ENCODE data around the gene VPS13C.

VPS13C gene, protein sequence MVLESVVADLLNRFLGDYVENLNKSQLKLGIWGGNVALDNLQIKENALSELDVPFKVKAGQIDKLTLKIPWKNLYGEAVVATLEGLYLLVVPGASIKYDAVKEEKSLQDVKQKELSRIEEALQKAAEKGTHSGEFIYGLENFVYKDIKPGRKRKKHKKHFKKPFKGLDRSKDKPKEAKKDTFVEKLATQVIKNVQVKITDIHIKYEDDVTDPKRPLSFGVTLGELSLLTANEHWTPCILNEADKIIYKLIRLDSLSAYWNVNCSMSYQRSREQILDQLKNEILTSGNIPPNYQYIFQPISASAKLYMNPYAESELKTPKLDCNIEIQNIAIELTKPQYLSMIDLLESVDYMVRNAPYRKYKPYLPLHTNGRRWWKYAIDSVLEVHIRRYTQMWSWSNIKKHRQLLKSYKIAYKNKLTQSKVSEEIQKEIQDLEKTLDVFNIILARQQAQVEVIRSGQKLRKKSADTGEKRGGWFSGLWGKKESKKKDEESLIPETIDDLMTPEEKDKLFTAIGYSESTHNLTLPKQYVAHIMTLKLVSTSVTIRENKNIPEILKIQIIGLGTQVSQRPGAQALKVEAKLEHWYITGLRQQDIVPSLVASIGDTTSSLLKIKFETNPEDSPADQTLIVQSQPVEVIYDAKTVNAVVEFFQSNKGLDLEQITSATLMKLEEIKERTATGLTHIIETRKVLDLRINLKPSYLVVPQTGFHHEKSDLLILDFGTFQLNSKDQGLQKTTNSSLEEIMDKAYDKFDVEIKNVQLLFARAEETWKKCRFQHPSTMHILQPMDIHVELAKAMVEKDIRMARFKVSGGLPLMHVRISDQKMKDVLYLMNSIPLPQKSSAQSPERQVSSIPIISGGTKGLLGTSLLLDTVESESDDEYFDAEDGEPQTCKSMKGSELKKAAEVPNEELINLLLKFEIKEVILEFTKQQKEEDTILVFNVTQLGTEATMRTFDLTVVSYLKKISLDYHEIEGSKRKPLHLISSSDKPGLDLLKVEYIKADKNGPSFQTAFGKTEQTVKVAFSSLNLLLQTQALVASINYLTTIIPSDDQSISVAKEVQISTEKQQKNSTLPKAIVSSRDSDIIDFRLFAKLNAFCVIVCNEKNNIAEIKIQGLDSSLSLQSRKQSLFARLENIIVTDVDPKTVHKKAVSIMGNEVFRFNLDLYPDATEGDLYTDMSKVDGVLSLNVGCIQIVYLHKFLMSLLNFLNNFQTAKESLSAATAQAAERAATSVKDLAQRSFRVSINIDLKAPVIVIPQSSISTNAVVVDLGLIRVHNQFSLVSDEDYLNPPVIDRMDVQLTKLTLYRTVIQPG (N-terminal part only)

DNA sequence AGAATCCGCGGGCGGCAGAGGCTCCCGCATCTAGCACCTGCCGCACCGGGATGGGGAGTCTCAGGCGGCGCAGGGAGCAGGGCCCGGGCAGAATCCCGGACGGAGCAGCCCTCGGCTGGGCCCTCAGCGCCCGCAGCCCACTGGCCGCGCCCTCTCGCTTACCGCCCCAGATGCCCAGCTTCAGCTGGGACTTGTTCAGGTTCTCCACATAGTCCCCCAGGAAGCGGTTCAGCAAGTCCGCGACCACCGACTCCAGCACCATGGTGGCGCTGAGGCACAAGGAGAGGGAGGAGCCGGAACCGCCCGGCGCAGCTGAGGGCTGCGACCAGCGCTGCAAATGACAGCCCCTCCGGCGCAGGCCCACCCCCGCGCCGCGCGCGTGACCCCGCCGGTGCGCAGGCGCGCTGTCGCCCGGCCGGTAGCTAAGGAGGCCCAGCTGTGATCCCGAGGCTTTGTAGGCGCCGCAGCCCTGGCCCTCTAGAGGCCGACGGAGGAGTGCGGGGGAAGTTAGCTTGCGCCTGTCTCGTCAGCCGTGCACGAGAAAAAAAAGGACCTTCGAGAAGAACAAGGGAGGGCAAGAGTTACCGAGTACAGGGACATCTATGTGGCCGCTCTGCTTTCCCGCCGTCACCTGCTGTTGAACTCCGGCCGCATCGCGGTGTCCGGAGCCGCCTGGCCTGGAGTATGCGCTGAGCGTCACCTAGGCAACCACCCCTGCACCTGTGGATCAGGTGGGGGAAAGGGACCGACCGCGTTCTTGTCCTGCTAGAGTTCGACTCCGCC, at the start of gene VPS13C:
Gene VPS13C (minus strand): TSS at position 335 of the 783 bp plus-strand sequence. CDS start 73 bp downstream, at position 262.
- H3K27ac ChIP-seq, result no peak within 1 kb of the TSS
- TF ChIP-seq POLR2AphosphoS5 (IDR thresholded peaks at IDR 0.05; ENCODE audit: borderline replicate concordance, low read depth, low read length), result peak; percentile 66
- TF ChIP-seq FOXP2 (optimal IDR thresholded peaks at IDR 0.05; ENCODE audit: control extremely low read depth, extremely low read length, insufficient read depth), result no peak

DNA sequence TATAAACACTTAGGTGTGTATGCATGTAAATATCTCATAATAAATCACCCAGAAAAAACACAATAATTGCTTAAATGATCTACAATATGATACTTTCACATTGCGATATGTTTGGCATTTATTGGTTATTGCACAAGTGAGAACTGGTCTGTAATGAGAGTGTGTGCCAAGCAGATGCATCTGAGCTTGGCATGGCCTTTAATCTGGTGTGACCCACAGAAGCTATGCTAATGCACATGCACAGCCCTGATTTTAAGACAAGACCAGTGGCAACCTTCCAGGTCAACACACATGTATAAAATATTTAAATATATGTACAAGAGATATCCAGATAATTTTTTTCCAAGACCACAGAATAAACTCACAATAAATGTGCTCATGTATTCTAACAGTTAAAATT, 49.2 kb upstream of the VPS13C start:
- Histone ChIP-seq H3K4me3 (no peak overlapping the region), H3K9ac (ENCODE audit: insufficient read length) (no peak overlapping the region), H3K27ac (no peak overlapping the region), H3K9me3 (ENCODE audit: low read depth, low read length) (no peaks in the 10 kb centered on the region), H3K36me3 (ENCODE audit: insufficient read depth, low read length) (no peaks in the 10 kb centered on the region)
- TF ChIP-seq POLR2AphosphoS5 (IDR thresholded peaks at IDR 0.05; ENCODE audit: borderline replicate concordance, low read depth, low read length) (no peak), FOXP2 (optimal IDR thresholded peaks at IDR 0.05; ENCODE audit: control extremely low read depth, extremely low read length, insufficient read depth) (no peak), EZH2 (IDR thresholded peaks at IDR 0.05) (no peak)
- no peak for DNase-seq (ENCODE audit: low read depth, low spot score)

More for the DNA sequence above, at the start of gene VPS13C:
- Histone ChIP-seq H3K9ac (ENCODE audit: insufficient read length) (peak within 1 kb of the TSS; percentile 69), H3K36me3 (ENCODE audit: insufficient read depth, low read length) (no peaks in the 10 kb centered on the region), H3K9me3 (ENCODE audit: low read depth, low read length) (no peaks in the 10 kb centered on the region), H3K4me3 (peak within 1 kb of the TSS; percentile 92)
- DNase-seq (ENCODE audit: low read depth, low spot score), result no peak

DNA sequence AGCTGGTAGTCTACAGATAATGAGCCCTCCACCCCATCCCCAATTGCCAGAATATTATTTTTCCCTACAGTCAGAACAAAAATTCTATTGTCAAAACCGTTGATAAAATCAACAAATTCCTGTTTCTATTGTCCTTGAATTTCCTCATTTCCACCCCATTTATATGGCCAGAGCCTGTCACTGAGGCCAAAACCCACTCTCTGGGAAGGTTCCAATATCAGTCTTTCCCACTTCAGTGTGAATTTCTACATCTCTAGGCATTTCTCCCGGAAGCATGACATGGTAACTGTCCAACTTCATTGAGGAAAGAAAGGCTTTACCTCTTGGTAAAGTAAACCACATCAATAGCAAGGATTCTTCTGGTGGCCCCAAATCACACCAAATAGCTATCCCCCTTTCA, 48.2 kb upstream of the VPS13C start:
- Histone ChIP-seq H3K9ac (ENCODE audit: insufficient read length) (no peak overlapping the region), H3K9me3 (ENCODE audit: low read depth, low read length) (no peaks in the 10 kb centered on the region), H3K36me3 (ENCODE audit: insufficient read depth, low read length) (no peaks in the 10 kb centered on the region), H3K4me3 (no peak overlapping the region), H3K27ac (no peak overlapping the region)
- TF ChIP-seq POLR2AphosphoS5 (IDR thresholded peaks at IDR 0.05; ENCODE audit: borderline replicate concordance, low read depth, low read length) (no peak), EZH2 (IDR thresholded peaks at IDR 0.05) (no peak), FOXP2 (optimal IDR thresholded peaks at IDR 0.05; ENCODE audit: control extremely low read depth, extremely low read length, insufficient read depth) (no peak)
- no peak for DNase-seq (ENCODE audit: low read depth, low spot score)

DNA sequence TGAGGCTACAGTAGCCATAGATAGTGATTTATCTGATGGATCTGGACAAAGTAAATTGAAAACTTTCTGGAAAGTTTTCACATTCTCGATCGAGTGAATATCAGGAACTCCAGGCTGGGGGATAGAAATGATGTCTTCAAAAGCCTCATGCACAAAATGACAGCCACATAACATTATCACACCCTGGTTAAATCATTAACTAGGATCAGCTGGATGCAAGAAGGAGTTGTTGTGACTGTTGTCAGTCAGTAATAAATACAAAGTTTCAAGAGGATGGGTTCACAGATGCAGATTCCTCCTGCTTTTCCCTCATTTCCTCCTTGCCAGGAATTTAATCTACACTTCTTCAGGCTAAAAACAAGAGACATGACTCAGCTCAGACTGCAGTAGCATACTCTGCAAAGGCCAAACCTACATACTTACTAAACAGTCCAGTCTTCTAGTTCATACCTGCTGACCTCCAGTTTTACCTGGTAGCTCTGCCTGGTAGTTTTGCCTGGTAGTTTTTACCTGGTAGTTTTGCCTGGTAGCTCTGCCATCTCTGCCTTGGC, 47.4 kb upstream of the VPS13C start:
- no peak overlapping the region for H3K4me3 ChIP-seq
- no peak overlapping the region for H3K27ac ChIP-seq
- DNase-seq (ENCODE audit: low read depth, low spot score), result no peak
- H3K9me3 ChIP-seq (ENCODE audit: low read depth, low read length), result no peaks in the 10 kb centered on the region
- no peaks in the 10 kb centered on the region for H3K36me3 ChIP-seq (ENCODE audit: insufficient read depth, low read length)
- TF ChIP-seq FOXP2 (optimal IDR thresholded peaks at IDR 0.05; ENCODE audit: control extremely low read depth, extremely low read length, insufficient read depth) (no peak), EZH2 (IDR thresholded peaks at IDR 0.05) (no peak), POLR2AphosphoS5 (IDR thresholded peaks at IDR 0.05; ENCODE audit: borderline replicate concordance, low read depth, low read length) (no peak)
- no peak overlapping the region for H3K9ac ChIP-seq (ENCODE audit: insufficient read length)

DNA sequence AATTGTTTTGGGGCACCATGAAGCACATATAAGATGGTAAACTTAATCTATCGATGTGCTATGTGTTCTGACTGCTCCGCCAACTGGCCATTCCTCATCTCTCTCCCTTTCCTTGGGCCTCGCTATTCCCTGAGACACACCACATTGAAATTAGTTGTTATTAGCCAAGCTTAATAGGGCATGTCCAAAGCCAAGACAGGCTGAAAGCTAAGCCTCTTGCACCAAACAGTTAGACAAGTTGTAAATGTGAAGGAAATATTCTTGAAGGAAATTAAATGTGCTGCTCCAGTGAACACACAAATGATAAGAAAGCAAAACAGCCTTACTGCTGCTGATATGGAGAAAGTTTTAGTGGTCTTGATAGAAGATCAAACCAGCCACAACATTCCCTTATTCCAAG, 45.8 kb upstream of the VPS13C start:
- no peak for TF ChIP-seq FOXP2 (optimal IDR thresholded peaks at IDR 0.05; ENCODE audit: control extremely low read depth, extremely low read length, insufficient read depth)
- TF ChIP-seq POLR2AphosphoS5 (IDR thresholded peaks at IDR 0.05; ENCODE audit: borderline replicate concordance, low read depth, low read length), result no peak
- no peak for TF ChIP-seq EZH2 (IDR thresholded peaks at IDR 0.05)
- DNase-seq (ENCODE audit: low read depth, low spot score), result no peak
- no peak overlapping the region for H3K4me3 ChIP-seq
- H3K27ac ChIP-seq, result no peak overlapping the region
- no peaks in the 10 kb centered on the region for H3K36me3 ChIP-seq (ENCODE audit: insufficient read depth, low read length)
- no peak overlapping the region for H3K9ac ChIP-seq (ENCODE audit: insufficient read length)
- no peaks in the 10 kb centered on the region for H3K9me3 ChIP-seq (ENCODE audit: low read depth, low read length)

DNA sequence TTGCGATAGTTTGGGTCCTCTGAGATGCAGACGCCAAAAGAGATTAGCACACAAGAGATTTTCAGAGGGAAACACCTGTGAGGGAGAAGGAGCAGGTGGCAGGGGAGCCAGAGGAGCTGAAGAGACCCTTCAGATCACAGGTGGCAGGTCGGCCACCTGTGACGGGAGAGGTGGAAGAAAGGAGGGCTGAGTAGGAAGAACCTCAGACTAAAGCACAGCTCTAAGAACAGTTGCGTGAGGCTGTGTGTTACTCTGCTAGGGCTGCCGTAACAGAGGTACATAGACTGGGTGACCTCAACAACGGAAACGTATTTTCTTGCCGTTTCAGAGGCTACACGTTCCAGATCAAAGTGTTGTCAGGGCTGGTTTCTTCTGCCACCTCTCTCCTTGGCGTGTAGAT, 45.0 kb upstream of the VPS13C start:
- no peak overlapping the region for H3K27ac ChIP-seq
- no peak overlapping the region for H3K4me3 ChIP-seq
- TF ChIP-seq POLR2AphosphoS5 (IDR thresholded peaks at IDR 0.05; ENCODE audit: borderline replicate concordance, low read depth, low read length) (no peak), EZH2 (IDR thresholded peaks at IDR 0.05) (no peak), FOXP2 (optimal IDR thresholded peaks at IDR 0.05; ENCODE audit: control extremely low read depth, extremely low read length, insufficient read depth) (no peak)
- DNase-seq (ENCODE audit: low read depth, low spot score), result no peak
- no peaks in the 10 kb centered on the region for H3K9me3 ChIP-seq (ENCODE audit: low read depth, low read length)
- no peaks in the 10 kb centered on the region for H3K36me3 ChIP-seq (ENCODE audit: insufficient read depth, low read length)
- no peak overlapping the region for H3K9ac ChIP-seq (ENCODE audit: insufficient read length)

DNA sequence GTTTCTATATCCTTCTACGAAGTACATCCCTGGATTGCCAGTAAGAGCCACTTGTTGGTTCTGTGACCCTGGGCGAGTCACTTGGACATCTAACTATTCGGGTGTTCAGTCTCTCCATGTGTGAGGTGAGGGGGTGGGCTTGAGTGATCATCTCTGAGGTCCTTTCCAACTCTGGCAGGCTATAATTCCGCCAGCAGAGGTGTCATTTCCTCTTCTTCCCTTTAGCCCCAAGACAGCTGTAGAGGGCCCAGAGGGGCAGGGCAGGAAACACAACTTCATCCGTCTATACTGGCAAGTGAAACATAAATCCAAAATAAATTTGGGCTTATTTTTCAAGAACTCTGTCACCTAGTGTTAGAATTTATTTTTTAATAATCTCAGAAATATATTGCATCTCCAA, 44.6 kb upstream of the VPS13C start:
- H3K4me3 ChIP-seq, result no peak overlapping the region
- H3K9me3 ChIP-seq (ENCODE audit: low read depth, low read length), result no peaks in the 10 kb centered on the region
- no peak for DNase-seq (ENCODE audit: low read depth, low spot score)
- no peak overlapping the region for H3K27ac ChIP-seq
- H3K9ac ChIP-seq (ENCODE audit: insufficient read length), result no peak overlapping the region
- TF ChIP-seq EZH2 (IDR thresholded peaks at IDR 0.05) (no peak), POLR2AphosphoS5 (IDR thresholded peaks at IDR 0.05; ENCODE audit: borderline replicate concordance, low read depth, low read length) (no peak), FOXP2 (optimal IDR thresholded peaks at IDR 0.05; ENCODE audit: control extremely low read depth, extremely low read length, insufficient read depth) (no peak)
- no peaks in the 10 kb centered on the region for H3K36me3 ChIP-seq (ENCODE audit: insufficient read depth, low read length)
